Endodermal cell (in vitro differentiated cells): Measurements from ENCODE around the gene PPP2R5C. TPM values are rescaled to one million over a fixed set of nuclear protein-coding genes. Genes with fewer than 3 reads are reported as not detected.
A peak's percentile ranks its signal among the peaks of the same experiment; 100 is the strongest.

Experiments
- DNase-seq: peaks from one replicate; pipeline ENCODE4 v3.0.0-alpha.2; 2017
- H3K27ac ChIP-seq: 2 replicates; pipeline ENCODE4 v1.5.1; 2013; ENCODE audit warnings: mild to moderate bottlenecking, low read depth, low read length, moderate library complexity
- H3K27me3 ChIP-seq: 2 replicates; pipeline ENCODE4 v1.6.1; 2013; ENCODE audit warnings: mild to moderate bottlenecking, low read length, moderate library complexity; ENCODE audit not compliant: insufficient read depth, control insufficient read depth, poor library complexity, severe bottlenecking
- H3K36me3 ChIP-seq: 2 replicates; pipeline ENCODE4 v1.7.0; 2013; ENCODE audit warnings: mild to moderate bottlenecking, low read length, moderate library complexity; ENCODE audit not compliant: control insufficient read depth, insufficient read depth
- H3K4me1 ChIP-seq: one replicate; pipeline ENCODE4 v1.7.0; 2013; ENCODE audit warnings: low read length; ENCODE audit not compliant: control insufficient read depth, insufficient read depth
- H3K4me3 ChIP-seq: 2 replicates; pipeline ENCODE4 v1.5.1; 2013; ENCODE audit warnings: mild to moderate bottlenecking, low read length, moderate library complexity
- H3K9ac ChIP-seq: 2 replicates; pipeline ENCODE4 v1.6.1; 2013; ENCODE audit warnings: mild to moderate bottlenecking, low read length, moderate library complexity; ENCODE audit not compliant: poor library complexity, severe bottlenecking; ENCODE audit errors: extremely low read depth
- H3K9me3 ChIP-seq: 2 replicates; pipeline ENCODE4 v1.6.1; 2013; ENCODE audit warnings: mild to moderate bottlenecking, low read length, moderate library complexity; ENCODE audit not compliant: control insufficient read depth
- H3K27ac Mint-ChIP-seq: 2 replicates; pipeline ENCODE4 v1.8.0; 2020; ENCODE audit warnings: mixed read lengths
- H3K27me3 Mint-ChIP-seq: 2 replicates; pipeline ENCODE4 v1.8.0; 2021; ENCODE audit warnings: mild to moderate bottlenecking, mixed read lengths; ENCODE audit not compliant: insufficient read depth
- H3K36me3 Mint-ChIP-seq: 2 replicates; pipeline ENCODE4 v1.8.0; 2020; ENCODE audit warnings: low read depth, mixed read lengths
- H3K4me1 Mint-ChIP-seq: 2 replicates; pipeline ENCODE4 v1.8.0; 2020; ENCODE audit warnings: mixed read lengths
- H3K4me3 Mint-ChIP-seq: 2 replicates; pipeline ENCODE4 v1.8.0; 2020; ENCODE audit warnings: mild to moderate bottlenecking, moderate library complexity, mixed read lengths
- H3K9me3 Mint-ChIP-seq: 2 replicates; pipeline ENCODE4 v1.8.0; 2020; ENCODE audit warnings: mild to moderate bottlenecking, mixed read lengths
- CTCF ChIP-seq: fragments of 200-600 bp; sonication (generic); conservative IDR thresholded peaks from 2 replicates; pipeline ENCODE4 v1.5.0; 2021; ENCODE audit warnings: antibody characterized with exemption, mild to moderate bottlenecking
- WGBS, 2 experiments: methylation state at CpG; one replicate each; pipeline versions ENCODE4 v1.1.5 to v1.1.7; 2013; ENCODE audit warnings: missing lambda C conversion rate in 2 of 2, mixed read lengths in 1 of 2; ENCODE audit not compliant: insufficient coverage in 1 of 2, insufficient read length in 1 of 2; 5-methylcytosine and 5-hydroxymethylcytosine counted together
- total RNA-seq, 2 donors: library from RNA; stranded (reverse); fragmentation: NEBNext Ultra II Directional in 1 of 2; extraction: Animal tissue kit (Norgen Biotek cat#: 25700) in 1 of 2; gene quantifications; 2 replicates in 1 of 2; 3 replicates in 1 of 2; pipeline ENCODE4 v1.2.1, GENCODE V29; 2021

PPP2R5C gene
- total RNA-seq, 2 donors from 2014 or later: 116 to 117 TPM

DNA sequence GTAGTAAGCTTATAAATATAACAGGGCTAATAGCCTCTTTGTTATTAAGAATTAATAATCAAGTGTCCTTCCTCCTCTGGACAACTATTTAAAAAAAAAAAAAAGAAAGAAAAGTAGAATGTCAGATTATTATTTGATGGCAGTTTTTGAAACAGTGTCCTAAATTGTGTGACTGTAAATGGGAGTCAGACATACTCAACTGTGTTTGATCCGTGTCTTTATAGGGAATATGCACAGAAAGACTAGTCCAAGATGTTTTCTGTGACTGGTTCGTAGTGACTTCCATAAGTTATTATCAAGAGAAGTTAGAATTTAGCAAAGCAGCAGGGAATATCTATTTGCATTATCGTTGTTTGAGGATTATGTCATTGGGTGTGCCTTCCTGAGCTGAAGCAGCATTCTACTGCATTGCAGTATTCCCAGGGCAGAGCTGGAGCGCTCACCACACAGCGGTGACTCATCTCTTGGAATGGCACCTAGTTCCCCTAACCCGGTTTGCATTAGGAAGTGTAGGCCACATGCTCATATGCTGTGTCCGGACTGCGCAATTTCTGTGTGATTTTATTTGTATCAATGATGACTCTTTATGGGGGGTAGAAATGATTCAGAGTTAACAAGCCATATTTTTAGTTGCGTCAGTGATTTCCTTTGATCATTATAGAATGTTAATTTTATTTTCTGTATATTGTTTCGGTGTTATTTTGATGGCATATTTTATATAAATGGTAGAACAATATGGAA lies 210.8 kb downstream of the PPP2R5C start:
- Mint-ChIP-seq H3K27me3 (no peaks in the 10 kb centered on the region), H3K9me3 (no peaks in the 10 kb centered on the region), H3K36me3 (peaks cover 43% of the 10 kb centered on the region), H3K4me1 (peaks cover 7% of the 10 kb centered on the region), H3K27ac (peak overlapping the region; percentile 77), H3K4me3 (no peak overlapping the region)
- no peak overlapping the region for H3K4me3 ChIP-seq
- H3K9ac ChIP-seq: peak overlapping the region; percentile 6
- peaks cover 5% of the 10 kb centered on the region for H3K4me1 ChIP-seq
- no peak overlapping the region for H3K27ac ChIP-seq
- no peaks in the 10 kb centered on the region for H3K9me3 ChIP-seq
- peaks cover 51% of the 10 kb centered on the region for H3K36me3 ChIP-seq
- WGBS, 2 experiments: 74 to 77% methylated on average over 10 of the region's 10 CpGs
- no peak for TF ChIP-seq CTCF
- H3K27me3 ChIP-seq: no peaks in the 10 kb centered on the region
- DNase-seq: peak; percentile 71

DNA sequence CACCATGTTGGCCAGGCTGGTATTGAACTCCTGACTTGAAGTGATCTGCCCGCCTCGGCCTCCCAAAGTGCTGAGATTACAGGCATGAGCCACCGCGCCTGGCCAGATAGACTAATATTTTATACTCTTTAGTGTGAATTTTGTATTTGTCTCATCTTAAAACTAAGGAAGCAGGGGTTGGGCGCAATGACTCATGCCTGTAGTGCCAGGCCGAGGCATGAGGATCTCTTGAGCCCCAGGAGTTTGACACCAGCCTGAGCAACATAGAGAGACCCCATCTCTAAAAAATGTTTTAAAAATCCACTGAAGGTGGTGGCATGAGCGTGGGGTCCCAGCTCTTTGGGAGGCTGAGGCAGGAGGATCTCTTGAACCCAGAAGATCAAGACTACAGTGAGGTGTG lies 211.8 kb downstream of the PPP2R5C start:
- H3K9me3 ChIP-seq: no peaks in the 10 kb centered on the region
- H3K27me3 ChIP-seq: no peaks in the 10 kb centered on the region
- TF ChIP-seq CTCF: no peak
- Mint-ChIP-seq H3K4me1 (peaks cover 7% of the 10 kb centered on the region), H3K27ac (no peak overlapping the region), H3K9me3 (no peaks in the 10 kb centered on the region), H3K27me3 (no peaks in the 10 kb centered on the region), H3K36me3 (peaks cover 45% of the 10 kb centered on the region), H3K4me3 (no peak overlapping the region)
- 96 to 100% methylated on average over 2 to 7 of the region's 7 CpGs for WGBS, 2 experiments
- no peak overlapping the region for H3K4me3 ChIP-seq
- no peak overlapping the region for H3K27ac ChIP-seq
- peaks cover 51% of the 10 kb centered on the region for H3K36me3 ChIP-seq
- peaks cover 5% of the 10 kb centered on the region for H3K4me1 ChIP-seq
- H3K9ac ChIP-seq: no peak overlapping the region
- no peak for DNase-seq

- Mint-ChIP-seq H3K9me3 (no peaks in the 10 kb centered on the region), H3K4me3 (no peak overlapping the region), H3K27ac (no peak overlapping the region), H3K36me3 (peaks cover 49% of the 10 kb centered on the region), H3K4me1 (peaks cover 6% of the 10 kb centered on the region), H3K27me3 (no peaks in the 10 kb centered on the region)
- Histone ChIP-seq H3K4me1 (peaks cover 5% of the 10 kb centered on the region), H3K27me3 (no peaks in the 10 kb centered on the region), H3K4me3 (no peak overlapping the region), H3K9me3 (no peaks in the 10 kb centered on the region), H3K36me3 (peaks cover 54% of the 10 kb centered on the region), H3K27ac (no peak overlapping the region), H3K9ac (no peak overlapping the region)
- WGBS, 2 experiments: 93% methylated on average over 6 to 7 of the region's 7 CpGs
- no peak for TF ChIP-seq CTCF
- no peak for DNase-seq
Measured at GRCh38 chr14:101975231-101975630, 213.7 kb downstream of the PPP2R5C start.

Other genes starting within 250 kb of the PPP2R5C start
- gene DIO3, start 200.2 kb upstream of the PPP2R5C start, total RNA-seq: 10 to 100 TPM; 24.2 to 60.5 TPM
- gene DYNC1H1, start 202.9 kb downstream of the PPP2R5C start, total RNA-seq: 100 to 1,000 TPM; 438 to 443 TPM